ENCODE results near the gene AMOTL2.

GRCh38 chr3:134339913-134340312, 34.3 kb downstream of the AMOTL2 start:
- TF ChIP-seq CTCF (IDR thresholded peaks at IDR 0.05) = no peak
- TF ChIP-seq POLR2AphosphoS5 (IDR thresholded peaks at IDR 0.05; ENCODE audit: low read depth, low read length) = no peak

Measured in Panc1 (cell line).